HL-60 (cell line): ENCODE data around the gene PELI2.

Source experiments
- DNase-seq, 2 experiments: peaks; one replicate each; pipeline ENCODE4 v3.0.0-alpha.2; 2010 to 2020; ENCODE audit warnings: low read depth in 1 of 2, low spot score in 1 of 2
- H3K27ac ChIP-seq: fragments of 250-450 bp; sonication (Bioruptor Pico); replicated peaks from 2 replicates; pipeline ENCODE4 v1.5.1; 2020; ENCODE audit warnings: mild to moderate bottlenecking, moderate library complexity
- H3K27me3 ChIP-seq: fragments of 250-450 bp; sonication (Bioruptor Pico); 2 replicates; pipeline ENCODE4 v1.5.1; 2021; ENCODE audit warnings: mild to moderate bottlenecking, moderate library complexity; ENCODE audit not compliant: insufficient read depth, poor library complexity, severe bottlenecking
- H3K4me3 ChIP-seq: replicated peaks from 2 replicates; pipeline ENCODE4 v1.5.1; 2011; ENCODE audit warnings: mild to moderate bottlenecking, control low read depth, low read length; ENCODE audit not compliant: insufficient read depth
- CTCF ChIP-seq: IDR thresholded peaks from one replicate; pipeline ENCODE4 v1.5.1; 2011; ENCODE audit warnings: low read length, control low read depth, inconsistent platforms; ENCODE audit not compliant: insufficient read depth
- GABPA ChIP-seq: IDR thresholded peaks from 2 replicates; pipeline ENCODE4 v1.6.1; 2012; ENCODE audit warnings: low read depth
- POLR2AphosphoS5 ChIP-seq: IDR thresholded peaks from 2 replicates; pipeline ENCODE4 v1.6.1; 2012; ENCODE audit warnings: low read depth
- REST ChIP-seq: IDR thresholded peaks from 2 replicates; pipeline ENCODE4 v1.6.1; 2012; ENCODE audit warnings: low read depth; ENCODE audit not compliant: insufficient replicate concordance
- SPI1 ChIP-seq: IDR thresholded peaks from 2 replicates; pipeline ENCODE4 v1.6.1; 2012; ENCODE audit warnings: low read depth, mild to moderate bottlenecking, borderline replicate concordance

PELI2 gene

GRCh38 chr14:56262530-56262929, 144.3 kb downstream of the PELI2 start:
- H3K27me3 ChIP-seq, result no peaks in the 10 kb centered on the region
- no peak for DNase-seq
- H3K27ac ChIP-seq, result no peak overlapping the region
- TF ChIP-seq REST (no peak), GABPA (no peak)
- no peak overlapping the region for H3K4me3 ChIP-seq

GRCh38 chr14:56268039-56268438, 149.8 kb downstream of the PELI2 start:
- TF ChIP-seq CTCF, result no peak
- TF ChIP-seq SPI1, result no peak
- no peak for TF ChIP-seq GABPA
- TF ChIP-seq REST, result no peak
- no peak for TF ChIP-seq POLR2AphosphoS5
- DNase-seq, result no peak
- Histone ChIP-seq H3K27me3 (no peaks in the 10 kb centered on the region), H3K4me3 (no peak overlapping the region), H3K27ac (no peak overlapping the region)

- Histone ChIP-seq H3K27ac (no peak overlapping the region), H3K4me3 (no peak overlapping the region), H3K27me3 (no peaks in the 10 kb centered on the region)
- TF ChIP-seq SPI1 (no peak), GABPA (no peak), POLR2AphosphoS5 (no peak), REST (no peak), CTCF (no peak)
- no peak for DNase-seq
Measured at GRCh38 chr14:56268673-56269072, 150.5 kb downstream of the PELI2 start.

GRCh38 chr14:56270921-56271320, 152.7 kb downstream of the PELI2 start:
- Histone ChIP-seq H3K27ac (no peak overlapping the region), H3K27me3 (no peaks in the 10 kb centered on the region), H3K4me3 (no peak overlapping the region)
- TF ChIP-seq REST (no peak), GABPA (no peak), SPI1 (no peak), CTCF (no peak), POLR2AphosphoS5 (no peak)
- DNase-seq, result no peak
